Endothelial cell of umbilical vein (primary cell): ENCODE results near the gene NUP214. TPM values are rescaled to one million over a fixed set of nuclear protein-coding genes. Genes with fewer than 3 reads are reported as not detected.

Experiments used
- BruUV-seq: library from RNA; stranded (reverse); fragments of 400-500 nt; replicated peaks from 2 replicates; lab custom pipeline; 2021; lab: Mats Ljungman, UMichigan
- CTCF ChIA-PET: fragments of 300-600, 350-600 bp; sonication (Branson Sonifier 250); formaldehyde crosslinking; loops from one replicate; lab custom pipeline; 2021; ENCODE audit warnings: antibody characterized with exemption, inconsistent platforms; lab: Charles Lee
- POLR2A ChIA-PET: fragments of 300-600, 350-600 bp; sonication (Branson Sonifier 250); formaldehyde crosslinking; loops from one replicate; lab custom pipeline; 2021; ENCODE audit warnings: antibody characterized with exemption, inconsistent platforms; lab: Charles Lee
- DNase-seq: peaks from one replicate; pipeline ENCODE4 v3.0.0-alpha.2; 2011; ENCODE audit warnings: low read depth, low spot score
- FAIRE-seq: peaks from 2 replicates; lab custom pipeline; 2011; peaks lifted over from hg19 to GRCh38; lab: Jason Lieb, UNC
- H2AFZ ChIP-seq: 2 replicates; pipeline ENCODE4 v1.6.0; 2012; ENCODE audit warnings: low read depth, low read length, control low read depth, inconsistent platforms
- H3K27ac ChIP-seq: 2 replicates; pipeline ENCODE4 v1.5.1; 2011; ENCODE audit warnings: low read depth, mild to moderate bottlenecking, control low read depth, low read length, moderate library complexity; ENCODE audit not compliant: insufficient read depth
- H3K27me3 ChIP-seq, 2 experiments: 2 replicates each; pipeline versions ENCODE4 v1.6.0 to v1.6.1; 2011; ENCODE audit warnings: low read length in 2 of 2, mixed read lengths in 1 of 2; ENCODE audit not compliant: control insufficient read depth in 2 of 2, insufficient read depth in 2 of 2
- H3K36me3 ChIP-seq, 2 experiments: 2 replicates in 1 of 2; 3 replicates in 1 of 2; pipeline ENCODE4 v1.5.1; 2011; ENCODE audit warnings: low read length in 2 of 2, mild to moderate bottlenecking in 1 of 2, moderate library complexity in 1 of 2; ENCODE audit not compliant: control insufficient read depth in 2 of 2, insufficient read depth in 2 of 2; ENCODE audit errors: extremely low read depth in 1 of 2
- H3K4me1 ChIP-seq: 3 replicates; pipeline ENCODE4 v1.5.1; 2011; ENCODE audit warnings: mild to moderate bottlenecking, low read length; ENCODE audit not compliant: control insufficient read depth, insufficient read depth; ENCODE audit errors: extremely low read depth
- H3K4me2 ChIP-seq: 2 replicates; pipeline ENCODE4 v1.6.1; 2011; ENCODE audit warnings: low read length, control low read depth, mixed read lengths; ENCODE audit not compliant: insufficient read depth
- H3K4me3 ChIP-seq, 3 experiments: fragments of 200-600 bp in 1 of 3; sonication (generic), shearing (Covaris generic) in 1 of 3; replicated peaks in 1 of 3; 2 replicates each; pipeline ENCODE4 v1.5.1; 2011 to 2016; ENCODE audit warnings: control low read depth in 3 of 3, low read length in 3 of 3, mild to moderate bottlenecking in 2 of 3, inconsistent platforms in 1 of 3, low read depth in 1 of 3, moderate library complexity in 1 of 3; ENCODE audit not compliant: insufficient read depth in 1 of 3
- H3K79me2 ChIP-seq: 2 replicates; pipeline ENCODE4 v1.6.0; 2012; ENCODE audit warnings: low read length, inconsistent platforms; ENCODE audit not compliant: control insufficient read depth, insufficient read depth
- H3K9ac ChIP-seq: replicated peaks from 2 replicates; pipeline ENCODE3; 2011; ENCODE audit warnings: low read length, control low read depth; ENCODE audit not compliant: insufficient read depth; ENCODE audit errors: extremely low read depth
- H3K9me1 ChIP-seq: replicated peaks from 3 replicates; pipeline ENCODE4 v1.6.0; 2011; ENCODE audit warnings: mild to moderate bottlenecking, low read length; ENCODE audit not compliant: control insufficient read depth, insufficient read depth; ENCODE audit errors: extremely low read depth
- H3K9me3 ChIP-seq: replicated peaks from 2 replicates; pipeline ENCODE4 v1.5.1; 2012; ENCODE audit warnings: low read length, inconsistent platforms; ENCODE audit not compliant: control insufficient read depth, insufficient read depth
- H4K20me1 ChIP-seq: replicated peaks from 2 replicates; pipeline ENCODE3; 2011; ENCODE audit warnings: mild to moderate bottlenecking, low read length; ENCODE audit not compliant: control insufficient read depth, insufficient read depth; ENCODE audit errors: extremely low read depth
- CTCF ChIP-seq, 2 donors: IDR thresholded peaks; 1 replicate in 1 of 2; 2 replicates in 1 of 2; pipeline ENCODE4 v1.5.1; 2011; ENCODE audit warnings: low read length in 2 of 2, mild to moderate bottlenecking in 2 of 2, moderate library complexity in 2 of 2, control low read depth in 1 of 2, inconsistent platforms in 1 of 2, low read depth in 1 of 2; ENCODE audit not compliant: insufficient read depth in 1 of 2; ENCODE audit errors: extremely low read depth in 1 of 2
- EZH2 ChIP-seq: IDR thresholded peaks from 2 replicates; pipeline ENCODE4 v1.6.1; 2012; ENCODE audit warnings: borderline replicate concordance, low read depth, mild to moderate bottlenecking, moderate library complexity, low read length, inconsistent platforms; ENCODE audit not compliant: severe bottlenecking
- FOS ChIP-seq: IDR thresholded peaks from 2 replicates; pipeline ENCODE4 v1.6.1; 2011; ENCODE audit warnings: mild to moderate bottlenecking, low read length, moderate library complexity, borderline replicate concordance; ENCODE audit not compliant: insufficient read depth
- GATA2 ChIP-seq: IDR thresholded peaks from 2 replicates; pipeline ENCODE4 v1.7.0; 2011; ENCODE audit warnings: low read depth, mild to moderate bottlenecking, moderate library complexity, mixed read lengths, low read length; ENCODE audit not compliant: insufficient read length, insufficient read depth
- JUN ChIP-seq: IDR thresholded peaks from 2 replicates; pipeline ENCODE4 v1.6.1; 2011; ENCODE audit warnings: borderline replicate concordance, low read depth; ENCODE audit not compliant: insufficient read length, insufficient read depth
- MYC ChIP-seq: IDR thresholded peaks from one replicate; pipeline ENCODE4 v1.6.1; 2011; ENCODE audit warnings: mild to moderate bottlenecking, low read depth, low read length
- POLR2A ChIP-seq: IDR thresholded peaks from 2 replicates; pipeline ENCODE4 v1.6.1; 2012; ENCODE audit warnings: low read depth, mild to moderate bottlenecking, control low read depth, low read length
- POLR2AphosphoS5 ChIP-seq: IDR thresholded peaks from 2 replicates; pipeline ENCODE4 v1.6.1; 2012; ENCODE audit warnings: low read depth, mild to moderate bottlenecking, control low read depth, low read length, moderate library complexity; ENCODE audit not compliant: insufficient read depth
- dilution Hi-C: fragments of 300-500 bp; cut with MboI; formaldehyde crosslinking; loops from one replicate; pipeline ENCODE4 v1.15.0; 2019; ENCODE audit warnings: low sequenced_read_pairs; ENCODE audit not compliant: extremely low pct_ligation_motif_present
- intact Hi-C: fragments of 100-400 bp; cut with micrococcal nuclease; formaldehyde crosslinking; loops from one replicate; pipeline ENCODE4 v1.10.0; 2022
- polyA plus RNA-seq, 4 experiments: library from polyadenylated mRNA; depleted of rRNA in 3 of 4; stranded (reverse) in 3 of 4; unstranded in 1 of 4; fragments of >200 nt; gene quantifications; 2 replicates each; pipeline versions ENCODE4 v1.2.1 to v1.2.3, GENCODE V29; 2011 to 2012; ENCODE audit warnings: missing spikeins in 1 of 4
- total RNA-seq: library from RNA; stranded (reverse); gene quantifications from 2 replicates; pipeline ENCODE4 v1.2.3, GENCODE V29; 2021
- TF ChIP-seq, protein P1 (sequence below): IDR thresholded peaks from 2 replicates; pipeline ENCODE4 v1.6.1; 2011; ENCODE audit not compliant: insufficient read depth, insufficient read length

The NUP214 gene
- total and polyA plus RNA-seq, 2 donors (not counting 3 experiments of a cell fraction or from before 2014, with no cell fraction given) = 28.7 to 65.9 TPM

DNA sequence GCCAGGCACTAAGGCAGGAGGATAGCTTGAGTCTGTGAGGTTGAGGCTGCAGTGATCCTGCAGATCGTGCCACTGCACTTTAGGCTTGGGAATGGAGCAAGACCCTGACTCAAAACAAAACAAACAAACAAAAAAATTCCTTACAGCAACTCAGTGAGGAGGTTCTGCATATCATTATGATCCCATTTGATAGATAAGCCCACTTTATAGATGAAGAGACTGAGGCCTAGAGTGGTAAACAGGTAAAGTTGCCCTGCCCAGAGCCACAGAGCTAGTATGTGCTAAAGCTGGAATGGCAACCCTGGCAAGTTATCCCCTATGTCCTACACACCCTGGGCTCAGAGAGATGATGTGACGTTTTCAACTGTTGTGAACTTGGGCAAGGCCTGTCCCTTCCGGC lies 21.9 kb upstream of the NUP214 start:
- Histone ChIP-seq H3K79me2 (no peaks in the 10 kb centered on the region), H3K4me2 (no peak overlapping the region), H3K9me1 (no peaks in the 10 kb centered on the region), H3K4me3 (no peak overlapping the region), H2AFZ (no peak overlapping the region), H3K9me3 (no peaks in the 10 kb centered on the region), H3K27ac (no peak overlapping the region), H3K27me3 (no peaks in the 10 kb centered on the region), H4K20me1 (no peaks in the 10 kb centered on the region), H3K9ac (no peak overlapping the region), H3K36me3 (no peaks in the 10 kb centered on the region), H3K4me1 (peaks cover 2% of the 10 kb centered on the region)
- dilution Hi-C loops = no loop called here
- TF ChIP-seq JUN = no peak
- TF ChIP-seq EZH2 = no peak
- TF ChIP-seq CTCF (IDR thresholded peaks at IDR 0.05; ENCODE audit: extremely low read depth in 1 of 2, insufficient read depth in 1 of 2, low read depth in 1 of 2, low read length in 2 of 2) = no peak
- TF ChIP-seq GATA2 = no peak
- TF ChIP-seq FOS = no peak
- no peak for TF ChIP-seq POLR2AphosphoS5
- no peak for TF ChIP-seq POLR2A
- TF ChIP-seq, protein P1, sequence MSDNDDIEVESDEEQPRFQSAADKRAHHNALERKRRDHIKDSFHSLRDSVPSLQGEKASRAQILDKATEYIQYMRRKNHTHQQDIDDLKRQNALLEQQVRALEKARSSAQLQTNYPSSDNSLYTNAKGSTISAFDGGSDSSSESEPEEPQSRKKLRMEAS = no peak
- TF ChIP-seq MYC = no peak
- intact Hi-C loops = no loop called here
- DNase-seq (no peak), FAIRE-seq (no peak)
- ChIA-PET CTCF (no interaction called here), POLR2A (no interaction called here)
- no TSS peak for BruUV-seq
